ENCODE measurements around the gene AFAP1. TPM values are rescaled to one million over a fixed set of nuclear protein-coding genes. Genes with fewer than 3 reads are reported as not detected.

The AFAP1 gene
- total and polyA plus RNA-seq, 12 donors: 2.9 to 8.9 (median 5.8) TPM

GRCh38 chr4:7827566-7827965 is 112.1 kb downstream of the AFAP1 start:
- Histone ChIP-seq H3K4me3 (no peak overlapping the region), H3K27me3 (no peaks in the 10 kb centered on the region), H3K9me3 (peaks cover 0 to 4% (median 0%) of the 10 kb centered on the region in 11 donors), H3K36me3 (peaks cover 0 to 7% (median 0%) of the 10 kb centered on the region in 9 donors), H3K27ac (peak overlapping the region in 9 of 10 donors; percentile 59 to 93 (median 87)), H3K4me1 (peaks cover 20 to 78% (median 61%) of the 10 kb centered on the region in 9 donors)
- ATAC-seq (no peak), DNase-seq (no peak)
- TF ChIP-seq CTCF (IDR thresholded peaks at IDR 0.05): no peak
- 91 to 92% methylated on average over 11 of the region's 11 CpGs for WGBS, 2 donors
- intact Hi-C loops (cut with DNase I): no loop called here

- Histone ChIP-seq H3K36me3 (peaks cover 0 to 7% (median 0%) of the 10 kb centered on the region in 9 donors), H3K27ac (peak overlapping the region in 5 of 10 donors; percentile 14 to 93 (median 86)), H3K4me3 (no peak overlapping the region), H3K27me3 (no peaks in the 10 kb centered on the region), H3K4me1 (peaks cover 24 to 78% (median 64%) of the 10 kb centered on the region in 9 donors), H3K9me3 (no peaks in the 10 kb centered on the region)
- 95 to 96% methylated on average over 11 of the region's 11 CpGs for WGBS, 2 donors
- no peak for ATAC-seq
- DNase-seq: no peak
- TF ChIP-seq CTCF (IDR thresholded peaks at IDR 0.05): no peak
- intact Hi-C loops (cut with DNase I): no loop called here
These were observed 112.8 kb downstream of the AFAP1 start for GRCh38 chr4:7826909-7827306.

- WGBS, 2 donors: 90% methylated on average over 12 of the region's 12 CpGs
- intact Hi-C loops (cut with DNase I): no loop called here
- H3K9me3 ChIP-seq: no peaks in the 10 kb centered on the region
These were observed 113.3 kb downstream of the AFAP1 start for GRCh38 chr4:7826176-7826908.

GRCh38 chr4:7824218-7824617 is 115.4 kb downstream of the AFAP1 start:
- Histone ChIP-seq H3K9me3 (no peaks in the 10 kb centered on the region), H3K27ac (peak overlapping the region in 7 of 10 donors; percentile 74 to 94 (median 87)), H3K27me3 (no peaks in the 10 kb centered on the region), H3K4me1 (peaks cover 4 to 69% (median 42%) of the 10 kb centered on the region in 9 donors), H3K36me3 (peaks cover 0 to 9% (median 0%) of the 10 kb centered on the region in 9 donors), H3K4me3 (no peak overlapping the region)
- ATAC-seq: no peak
- no peak for DNase-seq
- intact Hi-C loops (cut with DNase I): no loop called here
- no peak for TF ChIP-seq CTCF (IDR thresholded peaks at IDR 0.05)
- WGBS, 2 donors: 71 to 73% methylated on average over 5 of the region's 5 CpGs

More at GRCh38 chr4:7826176-7826908, 113.3 kb downstream of the AFAP1 start:
- DNase-seq (no peak), ATAC-seq (no peak)
- TF ChIP-seq CTCF (IDR thresholded peaks at IDR 0.05): no peak
- Histone ChIP-seq H3K4me3 (no peak overlapping the region), H3K27me3 (no peaks in the 10 kb centered on the region), H3K4me1 (peaks cover 18 to 78% (median 61%) of the 10 kb centered on the region in 9 donors), H3K36me3 (peaks cover 0 to 7% (median 0%) of the 10 kb centered on the region in 9 donors), H3K27ac (peak overlapping the region in 4 of 10 donors; percentile 20 to 93 (median 65))
